ENCODE results near the gene AGO3.
"Not testable (repeated sequence)": the region's sequence is repeated elsewhere in the genome, so short reads cannot be mapped to it uniquely, and the experiment has no call there.

AGO3 gene

DNA sequence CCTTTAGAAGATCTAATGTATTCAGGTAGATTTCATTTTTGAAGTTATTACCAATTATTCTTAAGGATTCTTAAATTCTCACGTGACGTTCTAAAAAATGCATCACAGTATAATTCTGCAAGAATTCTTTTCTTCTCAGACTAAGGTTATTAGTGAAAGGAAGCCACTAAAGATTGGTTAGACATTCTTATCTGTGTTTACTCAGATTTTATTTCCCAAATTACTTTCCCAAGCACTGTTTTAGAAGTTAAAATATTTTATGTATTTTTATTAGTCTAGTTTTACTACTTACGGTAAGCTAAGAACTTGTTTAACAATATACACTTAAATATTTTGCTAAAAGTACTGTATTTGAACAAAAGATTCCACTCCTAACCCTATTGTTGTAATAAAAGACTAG is 28.4 kb downstream of the AGO3 start:
- DNase-seq (ENCODE audit: extremely low spot score), result no peak
- no peak for TF ChIP-seq NFRKB (IDR thresholded peaks at IDR 0.05)
- no peak for TF ChIP-seq TARDBP (IDR thresholded peaks at IDR 0.05)
- TF ChIP-seq BHLHE40 (IDR thresholded peaks at IDR 0.05; ENCODE audit: borderline replicate concordance), result no peak
- TF ChIP-seq FOXA1 (IDR thresholded peaks at IDR 0.05), result no peak
- TF ChIP-seq CTBP1 (IDR thresholded peaks at IDR 0.05; ENCODE audit: borderline replicate concordance), result no peak
- TF ChIP-seq, protein P1, sequence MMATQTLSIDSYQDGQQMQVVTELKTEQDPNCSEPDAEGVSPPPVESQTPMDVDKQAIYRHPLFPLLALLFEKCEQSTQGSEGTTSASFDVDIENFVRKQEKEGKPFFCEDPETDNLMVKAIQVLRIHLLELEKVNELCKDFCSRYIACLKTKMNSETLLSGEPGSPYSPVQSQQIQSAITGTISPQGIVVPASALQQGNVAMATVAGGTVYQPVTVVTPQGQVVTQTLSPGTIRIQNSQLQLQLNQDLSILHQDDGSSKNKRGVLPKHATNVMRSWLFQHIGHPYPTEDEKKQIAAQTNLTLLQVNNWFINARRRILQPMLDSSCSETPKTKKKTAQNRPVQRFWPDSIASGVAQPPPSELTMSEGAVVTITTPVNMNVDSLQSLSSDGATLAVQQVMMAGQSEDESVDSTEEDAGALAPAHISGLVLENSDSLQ (IDR thresholded peaks at IDR 0.05), result no peak
- no peak for TF ChIP-seq HDGF (IDR thresholded peaks at IDR 0.05; ENCODE audit: borderline replicate concordance)
- ChIA-PET POLR2A (no interaction called here), CTCF (no interaction called here)

DNA sequence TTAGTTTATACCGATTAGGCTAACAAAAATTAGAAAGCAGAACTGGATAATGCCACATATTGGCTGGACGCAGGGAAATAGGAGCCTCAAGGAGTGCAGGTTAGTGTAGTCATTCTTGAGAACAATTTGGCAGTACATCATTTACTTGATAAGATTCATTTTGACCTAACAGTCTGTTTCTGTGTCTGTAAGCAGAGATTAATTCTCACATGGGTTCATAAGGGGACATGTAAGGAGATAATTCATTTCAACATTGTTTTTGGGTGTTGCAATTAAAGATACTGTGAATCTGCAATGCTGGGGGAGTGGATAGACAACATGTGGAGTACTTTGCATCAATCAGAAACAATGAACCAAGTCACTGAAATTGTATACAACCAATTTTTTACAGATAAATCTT is 32.0 kb downstream of the AGO3 start:
- ChIA-PET CTCF (no interaction called here), POLR2A (no interaction called here)
- no peak for DNase-seq (ENCODE audit: extremely low spot score)
- TF ChIP-seq NFRKB (IDR thresholded peaks at IDR 0.05) (no peak), ARNT (IDR thresholded peaks at IDR 0.05) (no peak), TARDBP (IDR thresholded peaks at IDR 0.05) (no peak), BHLHE40 (IDR thresholded peaks at IDR 0.05; ENCODE audit: borderline replicate concordance) (no peak)
- TF ChIP-seq, protein P1 (IDR thresholded peaks at IDR 0.05), result no peak

DNA sequence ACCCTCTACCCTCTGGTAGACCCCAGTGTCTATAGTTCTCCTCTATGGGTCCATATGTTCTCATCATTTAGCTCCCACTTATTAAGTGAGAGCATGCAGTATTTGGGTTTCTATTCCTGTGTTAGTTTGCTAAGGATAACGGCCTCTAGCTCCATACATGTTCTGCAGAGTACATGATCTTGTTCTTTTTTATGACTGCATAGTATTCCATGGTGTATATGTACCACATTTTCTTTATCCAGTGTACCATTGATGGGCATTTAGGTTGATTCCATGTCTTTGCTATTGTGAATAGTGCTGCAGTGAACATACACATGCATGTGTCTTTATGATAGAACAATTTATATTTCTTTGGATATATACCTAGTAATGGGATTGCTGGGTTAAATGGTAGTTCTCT is 33.4 kb downstream of the AGO3 start:
- DNase-seq (ENCODE audit: extremely low spot score); POLR2A ChIA-PET; CTCF ChIA-PET: not testable (repeated sequence)

GRCh38 chr1:35968396-35968795 is 37.5 kb downstream of the AGO3 start:
- no peak for DNase-seq (ENCODE audit: extremely low spot score)
- ChIA-PET POLR2A (no interaction called here), CTCF (no interaction called here)
- no peak for TF ChIP-seq HDGF (IDR thresholded peaks at IDR 0.05; ENCODE audit: borderline replicate concordance)
- TF ChIP-seq SUZ12 (IDR thresholded peaks at IDR 0.05), result no peak
- no peak for TF ChIP-seq TARDBP (IDR thresholded peaks at IDR 0.05)

DNA sequence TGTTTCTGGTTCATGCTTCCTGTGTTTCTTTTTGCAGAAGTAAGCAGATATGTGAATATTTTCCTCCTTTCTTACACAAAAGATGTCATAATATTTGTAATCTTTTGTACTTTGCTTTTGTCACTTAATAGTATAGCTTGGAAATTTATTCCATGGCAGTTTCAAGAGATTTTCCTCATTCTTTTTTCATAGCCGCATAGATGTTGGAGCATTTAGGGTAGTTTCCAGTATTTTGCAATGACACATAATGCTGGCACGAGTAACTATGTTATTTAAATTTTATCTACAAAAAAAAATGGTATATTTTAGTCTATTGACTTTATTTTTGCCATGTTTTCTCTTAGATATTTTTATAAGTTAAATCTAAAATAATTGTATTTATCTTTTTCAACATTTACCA is 40.7 kb downstream of the AGO3 start:
- CTCF ChIA-PET, result no interaction called here
- POLR2A ChIA-PET, result no interaction called here
- TF ChIP-seq FOXA1 (IDR thresholded peaks at IDR 0.05), result no peak
- TF ChIP-seq, protein P1 (IDR thresholded peaks at IDR 0.05), result no peak
- no peak for TF ChIP-seq FOXM1 (IDR thresholded peaks at IDR 0.05; ENCODE audit: borderline replicate concordance)
- TF ChIP-seq CTBP1 (IDR thresholded peaks at IDR 0.05; ENCODE audit: borderline replicate concordance), result no peak
- TF ChIP-seq SP1 (IDR thresholded peaks at IDR 0.05), result no peak
- TF ChIP-seq ELF4 (IDR thresholded peaks at IDR 0.05), result no peak
- no peak for TF ChIP-seq SUZ12 (IDR thresholded peaks at IDR 0.05)
- TF ChIP-seq TARDBP (IDR thresholded peaks at IDR 0.05), result no peak
- TF ChIP-seq L3MBTL2 (conservative IDR thresholded peaks at IDR 0.05), result no peak
- TF ChIP-seq BHLHE40 (IDR thresholded peaks at IDR 0.05; ENCODE audit: borderline replicate concordance), result no peak

DNA sequence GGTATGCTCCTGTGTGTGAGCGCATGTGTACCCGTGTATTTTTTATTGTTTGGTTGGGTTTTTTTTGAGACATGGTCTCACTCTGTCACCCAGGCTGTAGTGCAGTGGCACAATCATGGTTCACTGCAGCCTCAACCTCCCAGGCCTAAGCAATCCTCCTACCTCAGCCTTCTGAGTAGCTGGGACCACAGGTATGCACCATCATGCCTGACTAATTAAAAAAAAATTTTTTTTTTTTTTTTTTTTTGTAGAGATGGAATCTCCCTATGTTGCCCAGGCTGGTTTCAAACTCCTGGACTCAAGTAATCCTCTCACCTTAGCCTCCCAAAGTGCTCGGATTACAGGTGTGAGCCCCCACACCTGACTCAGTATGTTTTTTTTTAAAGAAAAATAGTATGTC is 41.7 kb downstream of the AGO3 start:
- CTCF ChIA-PET; POLR2A ChIA-PET; DNase-seq (ENCODE audit: extremely low spot score): not testable (repeated sequence)

More for the DNA sequence above, 40.7 kb downstream of the AGO3 start:
- no peak for DNase-seq (ENCODE audit: extremely low spot score)

DNA sequence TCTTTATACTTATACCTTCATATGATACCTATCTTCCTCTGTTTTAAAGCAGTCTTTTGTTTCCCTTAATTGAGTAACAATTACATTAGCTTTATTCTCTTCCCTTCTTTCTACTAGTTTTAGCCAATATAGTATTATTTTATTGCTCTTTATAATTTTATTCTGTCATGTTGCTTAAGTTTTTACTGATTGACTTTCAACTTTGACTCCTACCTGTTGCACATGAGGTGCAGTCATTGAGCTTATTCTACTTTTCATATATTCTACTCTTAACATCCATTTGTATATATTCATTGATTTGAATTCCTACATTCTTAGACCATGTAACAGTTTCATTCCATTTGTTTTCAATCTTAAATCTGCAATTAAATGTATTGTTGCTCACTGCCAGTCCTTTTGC is 49.2 kb downstream of the AGO3 start:
- DNase-seq (ENCODE audit: extremely low spot score), result no peak
- POLR2A ChIA-PET, result no interaction called here
- no peak for TF ChIP-seq BHLHE40 (IDR thresholded peaks at IDR 0.05; ENCODE audit: borderline replicate concordance)
- TF ChIP-seq ZNF384 (IDR thresholded peaks at IDR 0.05), result no peak
- TF ChIP-seq SP1 (IDR thresholded peaks at IDR 0.05), result no peak
- no peak for TF ChIP-seq ELF4 (IDR thresholded peaks at IDR 0.05)
- no peak for TF ChIP-seq FOXM1 (IDR thresholded peaks at IDR 0.05; ENCODE audit: borderline replicate concordance)
- no peak for TF ChIP-seq ARNT (IDR thresholded peaks at IDR 0.05)
- TF ChIP-seq SUZ12 (IDR thresholded peaks at IDR 0.05), result no peak
- TF ChIP-seq NFRKB (IDR thresholded peaks at IDR 0.05), result no peak
- CTCF ChIA-PET, result no interaction called here

DNA sequence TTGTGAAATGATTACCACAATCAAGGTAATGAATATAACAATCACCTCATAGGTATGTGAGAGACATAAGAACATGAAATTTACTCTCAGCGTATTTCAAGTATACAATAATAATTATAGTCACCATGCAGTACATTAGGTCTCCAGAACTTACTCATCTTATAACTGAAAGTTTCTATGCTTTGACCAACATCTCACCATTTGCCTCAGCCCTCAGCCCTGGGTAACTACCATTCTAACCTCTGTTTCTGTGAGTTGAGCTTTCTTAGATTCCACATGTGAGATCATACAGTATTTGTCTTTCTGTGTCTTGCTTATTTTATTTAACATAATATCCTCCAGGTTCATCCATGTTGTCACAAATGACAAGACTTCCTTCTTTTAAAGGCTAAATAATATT is 57.3 kb downstream of the AGO3 start:
- ChIA-PET POLR2A (no interaction called here), CTCF (no interaction called here)
- TF ChIP-seq FOXM1 (IDR thresholded peaks at IDR 0.05; ENCODE audit: borderline replicate concordance), result no peak
- no peak for TF ChIP-seq CTBP1 (IDR thresholded peaks at IDR 0.05; ENCODE audit: borderline replicate concordance)
- no peak for TF ChIP-seq SP1 (IDR thresholded peaks at IDR 0.05)
- no peak for TF ChIP-seq FOXA1 (IDR thresholded peaks at IDR 0.05)
- TF ChIP-seq, protein P1 (IDR thresholded peaks at IDR 0.05), result no peak
- no peak for TF ChIP-seq FOXK2 (IDR thresholded peaks at IDR 0.05)
- TF ChIP-seq HDGF (IDR thresholded peaks at IDR 0.05; ENCODE audit: borderline replicate concordance), result no peak
- no peak for TF ChIP-seq ZNF384 (IDR thresholded peaks at IDR 0.05)
- TF ChIP-seq ELF4 (IDR thresholded peaks at IDR 0.05), result no peak
- TF ChIP-seq ARNT (IDR thresholded peaks at IDR 0.05), result no peak
- TF ChIP-seq TARDBP (IDR thresholded peaks at IDR 0.05), result no peak
- no peak for TF ChIP-seq SUZ12 (IDR thresholded peaks at IDR 0.05)
- no peak for TF ChIP-seq L3MBTL2 (conservative IDR thresholded peaks at IDR 0.05)
- no peak for TF ChIP-seq BHLHE40 (IDR thresholded peaks at IDR 0.05; ENCODE audit: borderline replicate concordance)
- TF ChIP-seq NFRKB (IDR thresholded peaks at IDR 0.05), result no peak
- TF ChIP-seq LEF1 (IDR thresholded peaks at IDR 0.05; ENCODE audit: borderline replicate concordance), result no peak
- no peak for DNase-seq (ENCODE audit: extremely low spot score)
